HepG2 (cell line): ENCODE measurements around the gene PDSS2. TPM values are rescaled to one million over a fixed set of nuclear protein-coding genes. Genes with fewer than 3 reads are reported as not detected.

Experiments
- ATF6 ChIP-seq: sonication (generic); formaldehyde crosslinking; conservative IDR thresholded peaks from 2 replicates; pipeline ENCODE4 v1.4.0; 2020; ENCODE audit warnings: missing genetic modification reagents
- FOXC1 ChIP-seq: sonication (generic); formaldehyde crosslinking; IDR thresholded peaks from 2 replicates; pipeline ENCODE4 v1.8.0; 2022; ENCODE audit warnings: mild to moderate bottlenecking, missing genetic modification reagents, borderline replicate concordance
- ISX ChIP-seq: sonication (generic); formaldehyde crosslinking; conservative IDR thresholded peaks from 2 replicates; pipeline ENCODE4 v1.5.0; 2020; ENCODE audit warnings: missing genetic modification reagents
- MATR3 ChIP-seq: sonication (generic); formaldehyde crosslinking; IDR thresholded peaks from 2 replicates; pipeline ENCODE4 v1.4.0; 2020; ENCODE audit warnings: missing genetic modification reagents
- MTF2 ChIP-seq: sonication (generic); formaldehyde crosslinking; IDR thresholded peaks from 2 replicates; pipeline ENCODE4 v1.5.0; 2020; ENCODE audit warnings: missing genetic modification reagents, borderline replicate concordance
- PAWR ChIP-seq: sonication (generic); formaldehyde crosslinking; IDR thresholded peaks from 2 replicates; pipeline ENCODE4 v1.4.0; 2020; ENCODE audit warnings: missing genetic modification reagents, mild to moderate bottlenecking, borderline replicate concordance
- TP53 ChIP-seq: sonication (generic); formaldehyde crosslinking; conservative IDR thresholded peaks from 2 replicates; pipeline ENCODE4 v1.4.0; 2020; ENCODE audit warnings: missing genetic modification reagents
- ZBTB34 ChIP-seq: sonication (generic); formaldehyde crosslinking; IDR thresholded peaks from 2 replicates; pipeline ENCODE4 v1.8.0; 2022; ENCODE audit warnings: mild to moderate bottlenecking, missing genetic modification reagents
- ZNF232 ChIP-seq: sonication (generic); formaldehyde crosslinking; IDR thresholded peaks from 2 replicates; pipeline ENCODE4 v1.4.0; 2020; ENCODE audit warnings: missing genetic modification reagents, borderline replicate concordance
- ZNF256 ChIP-seq: sonication (generic); formaldehyde crosslinking; conservative IDR thresholded peaks from 2 replicates; pipeline ENCODE4 v1.4.0; 2020; ENCODE audit warnings: missing genetic modification reagents
- ZNF33A ChIP-seq: sonication (generic); formaldehyde crosslinking; IDR thresholded peaks from 2 replicates; pipeline ENCODE4 v1.5.1; 2020; ENCODE audit warnings: missing genetic modification reagents, mild to moderate bottlenecking, moderate library complexity, borderline replicate concordance
- ZNF598 ChIP-seq: sonication (generic); formaldehyde crosslinking; IDR thresholded peaks from 2 replicates; pipeline ENCODE4 v1.5.1; 2020; ENCODE audit warnings: mild to moderate bottlenecking, missing genetic modification reagents, borderline replicate concordance
- polyA plus RNA-seq, 8 experiments: library from polyadenylated mRNA; depleted of rRNA in 3 of 8; stranded (reverse) in 7 of 8; unstranded in 1 of 8; fragments of >200 nt; fragmentation: Illumina TruSeq in 4 of 8; extraction: Trizol in 4 of 8; gene quantifications; 2 replicates each; pipeline versions ENCODE4 v1.2.1 to v1.2.3, GENCODE V29; 2011 to 2016; ENCODE audit warnings: low read depth in 4 of 8, missing spikeins in 1 of 8, mixed read lengths in 1 of 8; ENCODE audit not compliant: insufficient read depth in 1 of 8
- total RNA-seq, 5 experiments: library from RNA; depleted of rRNA; stranded (reverse); fragments of >200 nt; fragmentation: Illumina TruSeq; extraction: Trizol; gene quantifications; 2 replicates each; pipeline ENCODE4 v1.2.3, GENCODE V29; 2016; ENCODE audit warnings: low read depth in 1 of 5
- TF ChIP-seq, protein P1 (sequence below): sonication (generic); formaldehyde crosslinking; IDR thresholded peaks from 2 replicates; pipeline ENCODE4 v1.4.0; 2020; ENCODE audit warnings: mild to moderate bottlenecking, missing genetic modification reagents
- TF ChIP-seq, protein P2 (sequence below): sonication (generic); formaldehyde crosslinking; IDR thresholded peaks from 2 replicates; pipeline ENCODE4 v1.4.0; 2020; ENCODE audit warnings: missing genetic modification reagents
- TF ChIP-seq, protein P3 (sequence below): sonication (generic); formaldehyde crosslinking; IDR thresholded peaks from 2 replicates; pipeline ENCODE4 v1.4.0; 2020; ENCODE audit warnings: missing genetic modification reagents, borderline replicate concordance

Gene PDSS2
- total and polyA plus RNA-seq, 2 of the 13 experiments (the other 11 are each of a cell fraction or from before 2014, with no cell fraction given): 16.2 to 17.0 TPM

- TF ChIP-seq ZBTB34 (no peak), FOXC1 (CRISPR knock-in tag) (0 out of 2 replicates have a peak, but pooled peaks have one; percentile 61), ZNF232 (CRISPR knock-in tag) (0 out of 2 replicates have a peak, but pooled peaks have one; percentile 49), MTF2 (CRISPR knock-in tag) (no peak), ATF6 (CRISPR knock-in tag) (no peak), TP53 (CRISPR knock-in tag) (no peak), ZNF598 (CRISPR knock-in tag) (peak; percentile 73; the same call in 1 of the 2 replicates), MATR3 (CRISPR knock-in tag) (no peak), ISX (no peak), ZNF33A (no peak), ZNF256 (CRISPR knock-in tag) (no peak), PAWR (no peak)
- TF ChIP-seq, protein P1, sequence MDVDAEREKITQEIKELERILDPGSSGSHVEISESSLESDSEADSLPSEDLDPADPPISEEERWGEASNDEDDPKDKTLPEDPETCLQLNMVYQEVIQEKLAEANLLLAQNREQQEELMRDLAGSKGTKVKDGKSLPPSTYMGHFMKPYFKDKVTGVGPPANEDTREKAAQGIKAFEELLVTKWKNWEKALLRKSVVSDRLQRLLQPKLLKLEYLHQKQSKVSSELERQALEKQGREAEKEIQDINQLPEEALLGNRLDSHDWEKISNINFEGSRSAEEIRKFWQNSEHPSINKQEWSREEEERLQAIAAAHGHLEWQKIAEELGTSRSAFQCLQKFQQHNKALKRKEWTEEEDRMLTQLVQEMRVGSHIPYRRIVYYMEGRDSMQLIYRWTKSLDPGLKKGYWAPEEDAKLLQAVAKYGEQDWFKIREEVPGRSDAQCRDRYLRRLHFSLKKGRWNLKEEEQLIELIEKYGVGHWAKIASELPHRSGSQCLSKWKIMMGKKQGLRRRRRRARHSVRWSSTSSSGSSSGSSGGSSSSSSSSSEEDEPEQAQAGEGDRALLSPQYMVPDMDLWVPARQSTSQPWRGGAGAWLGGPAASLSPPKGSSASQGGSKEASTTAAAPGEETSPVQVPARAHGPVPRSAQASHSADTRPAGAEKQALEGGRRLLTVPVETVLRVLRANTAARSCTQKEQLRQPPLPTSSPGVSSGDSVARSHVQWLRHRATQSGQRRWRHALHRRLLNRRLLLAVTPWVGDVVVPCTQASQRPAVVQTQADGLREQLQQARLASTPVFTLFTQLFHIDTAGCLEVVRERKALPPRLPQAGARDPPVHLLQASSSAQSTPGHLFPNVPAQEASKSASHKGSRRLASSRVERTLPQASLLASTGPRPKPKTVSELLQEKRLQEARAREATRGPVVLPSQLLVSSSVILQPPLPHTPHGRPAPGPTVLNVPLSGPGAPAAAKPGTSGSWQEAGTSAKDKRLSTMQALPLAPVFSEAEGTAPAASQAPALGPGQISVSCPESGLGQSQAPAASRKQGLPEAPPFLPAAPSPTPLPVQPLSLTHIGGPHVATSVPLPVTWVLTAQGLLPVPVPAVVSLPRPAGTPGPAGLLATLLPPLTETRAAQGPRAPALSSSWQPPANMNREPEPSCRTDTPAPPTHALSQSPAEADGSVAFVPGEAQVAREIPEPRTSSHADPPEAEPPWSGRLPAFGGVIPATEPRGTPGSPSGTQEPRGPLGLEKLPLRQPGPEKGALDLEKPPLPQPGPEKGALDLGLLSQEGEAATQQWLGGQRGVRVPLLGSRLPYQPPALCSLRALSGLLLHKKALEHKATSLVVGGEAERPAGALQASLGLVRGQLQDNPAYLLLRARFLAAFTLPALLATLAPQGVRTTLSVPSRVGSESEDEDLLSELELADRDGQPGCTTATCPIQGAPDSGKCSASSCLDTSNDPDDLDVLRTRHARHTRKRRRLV (CRISPR knock-in tag): no peak
- TF ChIP-seq, protein P2, sequence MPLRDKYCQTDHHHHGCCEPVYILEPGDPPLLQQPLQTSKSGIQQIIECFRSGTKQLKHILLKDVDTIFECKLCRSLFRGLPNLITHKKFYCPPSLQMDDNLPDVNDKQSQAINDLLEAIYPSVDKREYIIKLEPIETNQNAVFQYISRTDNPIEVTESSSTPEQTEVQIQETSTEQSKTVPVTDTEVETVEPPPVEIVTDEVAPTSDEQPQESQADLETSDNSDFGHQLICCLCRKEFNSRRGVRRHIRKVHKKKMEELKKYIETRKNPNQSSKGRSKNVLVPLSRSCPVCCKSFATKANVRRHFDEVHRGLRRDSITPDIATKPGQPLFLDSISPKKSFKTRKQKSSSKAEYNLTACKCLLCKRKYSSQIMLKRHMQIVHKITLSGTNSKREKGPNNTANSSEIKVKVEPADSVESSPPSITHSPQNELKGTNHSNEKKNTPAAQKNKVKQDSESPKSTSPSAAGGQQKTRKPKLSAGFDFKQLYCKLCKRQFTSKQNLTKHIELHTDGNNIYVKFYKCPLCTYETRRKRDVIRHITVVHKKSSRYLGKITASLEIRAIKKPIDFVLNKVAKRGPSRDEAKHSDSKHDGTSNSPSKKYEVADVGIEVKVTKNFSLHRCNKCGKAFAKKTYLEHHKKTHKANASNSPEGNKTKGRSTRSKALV (CRISPR knock-in tag): no peak
- TF ChIP-seq, protein P3, sequence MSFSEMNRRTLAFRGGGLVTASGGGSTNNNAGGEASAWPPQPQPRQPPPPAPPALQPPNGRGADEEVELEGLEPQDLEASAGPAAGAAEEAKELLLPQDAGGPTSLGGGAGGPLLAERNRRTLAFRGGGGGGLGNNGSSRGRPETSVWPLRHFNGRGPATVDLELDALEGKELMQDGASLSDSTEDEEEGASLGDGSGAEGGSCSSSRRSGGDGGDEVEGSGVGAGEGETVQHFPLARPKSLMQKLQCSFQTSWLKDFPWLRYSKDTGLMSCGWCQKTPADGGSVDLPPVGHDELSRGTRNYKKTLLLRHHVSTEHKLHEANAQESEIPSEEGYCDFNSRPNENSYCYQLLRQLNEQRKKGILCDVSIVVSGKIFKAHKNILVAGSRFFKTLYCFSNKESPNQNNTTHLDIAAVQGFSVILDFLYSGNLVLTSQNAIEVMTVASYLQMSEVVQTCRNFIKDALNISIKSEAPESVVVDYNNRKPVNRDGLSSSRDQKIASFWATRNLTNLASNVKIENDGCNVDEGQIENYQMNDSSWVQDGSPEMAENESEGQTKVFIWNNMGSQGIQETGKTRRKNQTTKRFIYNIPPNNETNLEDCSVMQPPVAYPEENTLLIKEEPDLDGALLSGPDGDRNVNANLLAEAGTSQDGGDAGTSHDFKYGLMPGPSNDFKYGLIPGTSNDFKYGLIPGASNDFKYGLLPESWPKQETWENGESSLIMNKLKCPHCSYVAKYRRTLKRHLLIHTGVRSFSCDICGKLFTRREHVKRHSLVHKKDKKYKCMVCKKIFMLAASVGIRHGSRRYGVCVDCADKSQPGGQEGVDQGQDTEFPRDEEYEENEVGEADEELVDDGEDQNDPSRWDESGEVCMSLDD (CRISPR knock-in tag): 0 out of 2 replicates have a peak, but pooled peaks have one; percentile 24
Observed at GRCh38 chr6:107458672-107459282, 587 bp downstream of the PDSS2 start (continued).
